Vagina (tissue), 2 donors: Measurements from ENCODE around the gene LAMC1. TPM values are rescaled to one million over a fixed set of nuclear protein-coding genes. Genes with fewer than 3 reads are reported as not detected.

Experiments
- DNase-seq, 2 donors: peaks; one replicate each; pipeline ENCODE4 v3.0.0-alpha.2; 2017; ENCODE audit errors: extremely low spot score in 2 of 2
- H3K27ac ChIP-seq: fragments of 200-600 bp; sonication (generic); one replicate; pipeline ENCODE4 v1.5.1; 2019
- H3K27me3 ChIP-seq: fragments of 200-600 bp; sonication (generic); one replicate; pipeline ENCODE4 v1.5.1; 2019
- H3K36me3 ChIP-seq, 2 donors: fragments of 200-600 bp; sonication (generic); one replicate each; pipeline ENCODE4 v1.5.1; 2017 to 2019
- H3K4me1 ChIP-seq: fragments of 200-600 bp; sonication (generic); one replicate; pipeline ENCODE4 v1.5.1; 2019
- H3K4me3 ChIP-seq, 2 donors: fragments of 200-600 bp; sonication (generic); 1 replicate in 1 of 2; 2 replicates in 1 of 2; pipeline ENCODE4 v1.5.1; 2016 to 2019
- H3K9me3 ChIP-seq: fragments of 200-600 bp; sonication (generic); one replicate; pipeline ENCODE4 v1.5.1; 2019
- CTCF ChIP-seq, 3 experiments: fragments of 450-650 bp in 2 of 3; fragments of 200-600 bp in 1 of 3; sonication (generic) in 1 of 3; IDR thresholded peaks; one replicate each; pipeline ENCODE4 v1.5.1; 2017 to 2019; ENCODE audit warnings: antibody characterized with exemption in 3 of 3, mild to moderate bottlenecking in 2 of 3, moderate library complexity in 2 of 3
- POLR2A ChIP-seq, 2 donors: fragments of 450-650 bp; IDR thresholded peaks; one replicate each; pipeline ENCODE4 v1.6.1; 2017; ENCODE audit warnings: antibody characterized with exemption in 2 of 2, mild to moderate bottlenecking in 2 of 2, moderate library complexity in 2 of 2
- POLR2AphosphoS5 ChIP-seq, 2 donors: sonication (generic); formaldehyde crosslinking; IDR thresholded peaks; one replicate each; pipeline ENCODE4 v1.9.0; 2017; ENCODE audit warnings: antibody characterized with exemption in 2 of 2, mild to moderate bottlenecking in 2 of 2, low read depth in 1 of 2; ENCODE audit not compliant: insufficient read depth in 1 of 2
- intact Hi-C: fragments of 100-400 bp; cut with DNase I; formaldehyde crosslinking; loops from one replicate; pipeline ENCODE4 v1.15.1; 2023
- total RNA-seq: library from RNA; depleted of rRNA; stranded (reverse); fragments of >200 nt; gene quantifications from one replicate; pipeline ENCODE4 v1.2.3, GENCODE V29; 2016

Gene LAMC1
- 217 TPM for total RNA-seq

GRCh38 chr1:183023146-183023600, at the start of gene LAMC1:
Gene LAMC1 (plus strand): TSS chr1:183023420. CDS start chr1:183023717, 297 bp downstream.
- H3K27ac ChIP-seq: peak within 1 kb of the TSS; percentile 100
- no peaks in the 10 kb centered on the region for H3K9me3 ChIP-seq
- intact Hi-C loops: loop anchor here (2.0 to 10.0 kb wide), 3 partner anchors 52 to 222 kb away; no protein-coding TSS in a partner anchor
- peak within 1 kb of the TSS; percentile 83 to 98 for H3K4me3 ChIP-seq
- no peak for DNase-seq
- no peak for TF ChIP-seq POLR2AphosphoS5 (IDR thresholded peaks at IDR 0.05; ENCODE audit: insufficient read depth in 1 of 2, low read depth in 1 of 2)
- TF ChIP-seq CTCF (IDR thresholded peaks at IDR 0.05): no peak
- no peak for TF ChIP-seq POLR2A (IDR thresholded peaks at IDR 0.05)
- H3K27me3 ChIP-seq: no peaks in the 10 kb centered on the region
- no peaks in the 10 kb centered on the region for H3K36me3 ChIP-seq
- H3K4me1 ChIP-seq: peaks cover 27% of the 10 kb centered on the region

GRCh38 chr1:182974506-182975191, 48.6 kb upstream of the LAMC1 start:
- no peaks in the 10 kb centered on the region for H3K27me3 ChIP-seq
- H3K4me1 ChIP-seq: no peaks in the 10 kb centered on the region
- no peak for DNase-seq
- H3K4me3 ChIP-seq: no peak overlapping the region
- intact Hi-C loops: no loop called here
- no peak for TF ChIP-seq CTCF (IDR thresholded peaks at IDR 0.05)
- TF ChIP-seq POLR2A (IDR thresholded peaks at IDR 0.05): no peak
- TF ChIP-seq POLR2AphosphoS5 (IDR thresholded peaks at IDR 0.05; ENCODE audit: insufficient read depth in 1 of 2, low read depth in 1 of 2): no peak
- no peaks in the 10 kb centered on the region for H3K36me3 ChIP-seq
- H3K27ac ChIP-seq: no peak overlapping the region
- H3K9me3 ChIP-seq: no peaks in the 10 kb centered on the region

- intact Hi-C loops: no loop called here
- no peak for DNase-seq
- no peak for TF ChIP-seq POLR2AphosphoS5 (IDR thresholded peaks at IDR 0.05; ENCODE audit: insufficient read depth in 1 of 2, low read depth in 1 of 2)
- H3K9me3 ChIP-seq: no peaks in the 10 kb centered on the region
- no peaks in the 10 kb centered on the region for H3K27me3 ChIP-seq
- H3K4me1 ChIP-seq: no peaks in the 10 kb centered on the region
- H3K27ac ChIP-seq: no peak overlapping the region
- no peaks in the 10 kb centered on the region for H3K36me3 ChIP-seq
- H3K4me3 ChIP-seq: no peak overlapping the region
Observed at GRCh38 chr1:182977480-182977879, 45.7 kb upstream of the LAMC1 start.

GRCh38 chr1:182978151-182978853, 44.9 kb upstream of the LAMC1 start:
- H3K36me3 ChIP-seq: no peaks in the 10 kb centered on the region
- no peak for DNase-seq
- H3K4me3 ChIP-seq: no peak overlapping the region
- H3K4me1 ChIP-seq: no peaks in the 10 kb centered on the region
- H3K27ac ChIP-seq: no peak overlapping the region
- TF ChIP-seq CTCF (IDR thresholded peaks at IDR 0.05) (no peak), POLR2A (IDR thresholded peaks at IDR 0.05) (no peak), POLR2AphosphoS5 (IDR thresholded peaks at IDR 0.05; ENCODE audit: insufficient read depth in 1 of 2, low read depth in 1 of 2) (no peak)
- no peaks in the 10 kb centered on the region for H3K9me3 ChIP-seq
- intact Hi-C loops: no loop called here
- H3K27me3 ChIP-seq: no peaks in the 10 kb centered on the region

- no peaks in the 10 kb centered on the region for H3K9me3 ChIP-seq
- no peaks in the 10 kb centered on the region for H3K27me3 ChIP-seq
- DNase-seq: no peak
- TF ChIP-seq CTCF (IDR thresholded peaks at IDR 0.05): no peak
- TF ChIP-seq POLR2AphosphoS5 (IDR thresholded peaks at IDR 0.05; ENCODE audit: insufficient read depth in 1 of 2, low read depth in 1 of 2): no peak
- no peak for TF ChIP-seq POLR2A (IDR thresholded peaks at IDR 0.05)
- H3K4me1 ChIP-seq: no peaks in the 10 kb centered on the region
- no peak overlapping the region for H3K4me3 ChIP-seq
- intact Hi-C loops: no loop called here
- H3K36me3 ChIP-seq: no peaks in the 10 kb centered on the region
- H3K27ac ChIP-seq: no peak overlapping the region
Observed at GRCh38 chr1:182984138-182984537, 39.1 kb upstream of the LAMC1 start.
